HEK293 (cell line): ENCODE data around the gene ZEB2.

Experiments used
- CTCF ChIA-PET: fragments of 350-600 bp; formaldehyde crosslinking; extraction: SDS; loops from one replicate; lab custom pipeline; 2021; ENCODE audit warnings: antibody characterized with exemption; lab: Yijun Ruan, JAX
- POLR2A ChIA-PET: fragments of 300-600 bp; formaldehyde crosslinking; extraction: SDS; loops from one replicate; lab custom pipeline; 2020; ENCODE audit warnings: antibody characterized with exemption, inconsistent platforms; lab: Yijun Ruan, JAX
- H3K27ac ChIP-seq: fragments of 200-500 bp; sonication (Bioruptor generic); 2 replicates; pipeline ENCODE4 v1.5.1; 2014; ENCODE audit warnings: low read depth, low read length, control low read depth, inconsistent platforms; ENCODE audit errors: extremely low read depth
- H3K36me3 ChIP-seq, 2 experiments: fragments of 200-500 bp in 1 of 2; sonication (Bioruptor generic) in 1 of 2; 1 replicate in 1 of 2; 2 replicates in 1 of 2; pipeline ENCODE4 v1.5.1; 2014 to 2017; ENCODE audit warnings: inconsistent platforms in 2 of 2, low read length in 2 of 2; ENCODE audit not compliant: control insufficient read depth in 2 of 2, insufficient read depth in 1 of 2
- H3K4me1 ChIP-seq: fragments of 200-500 bp; sonication (Bioruptor generic); 2 replicates; pipeline ENCODE4 v1.5.1; 2014; ENCODE audit warnings: mild to moderate bottlenecking, low read length, inconsistent platforms; ENCODE audit not compliant: control insufficient read depth, insufficient read depth
- H3K4me3 ChIP-seq: 2 replicates; pipeline ENCODE4 v1.5.1; 2011; ENCODE audit warnings: low read depth, mild to moderate bottlenecking, control low read depth, low read length, moderate library complexity
- H3K9me3 ChIP-seq: fragments of 200-500 bp; sonication (Bioruptor generic); 2 replicates; pipeline ENCODE4 v1.5.1; 2014; ENCODE audit warnings: low read depth, low read length, inconsistent platforms; ENCODE audit not compliant: control insufficient read depth, insufficient read depth
- BCL11A ChIP-seq: fragments of 450-650 bp; formaldehyde crosslinking; IDR thresholded peaks from 2 replicates; pipeline ENCODE4 v1.5.1; 2016; ENCODE audit warnings: low read depth, missing biosample characterization, missing genetic modification characterization
- MEIS1 ChIP-seq: sonication (generic); formaldehyde crosslinking; IDR thresholded peaks from 2 replicates; pipeline ENCODE4 v1.8.1; 2022; ENCODE audit warnings: missing genetic modification reagents, mild to moderate bottlenecking, borderline replicate concordance
- PRDM1 ChIP-seq: fragments of 450-650 bp; formaldehyde crosslinking; IDR thresholded peaks from 2 replicates; pipeline ENCODE4; 2016; ENCODE audit warnings: missing biosample characterization, missing genetic modification characterization
- YY1 ChIP-seq: fragments of 450-650 bp; formaldehyde crosslinking; IDR thresholded peaks from 2 replicates; pipeline ENCODE4 v1.5.1; 2018; ENCODE audit warnings: missing biosample characterization, missing genetic modification characterization
- ZBTB48 ChIP-seq: fragments of 450-650 bp; formaldehyde crosslinking; IDR thresholded peaks from 2 replicates; pipeline ENCODE4 v1.5.1; 2016; ENCODE audit warnings: missing biosample characterization, missing genetic modification characterization
- ZFP3 ChIP-seq: fragments of 450-650 bp; formaldehyde crosslinking; IDR thresholded peaks from 2 replicates; pipeline ENCODE4 v1.5.1; 2016; ENCODE audit warnings: low read depth, missing biosample characterization, missing genetic modification characterization
- ZFP69B ChIP-seq: fragments of 450-650 bp; formaldehyde crosslinking; IDR thresholded peaks from 2 replicates; pipeline ENCODE4 v1.5.1; 2016; ENCODE audit warnings: missing biosample characterization, missing genetic modification characterization
- ZNF350 ChIP-seq: fragments of 450-650 bp; formaldehyde crosslinking; IDR thresholded peaks from 2 replicates; pipeline ENCODE4 v1.5.0; 2017; ENCODE audit warnings: missing biosample characterization, mild to moderate bottlenecking, missing genetic modification characterization
- ZNF416 ChIP-seq: fragments of 450-650 bp; formaldehyde crosslinking; IDR thresholded peaks from 2 replicates; pipeline ENCODE4 v1.5.1; 2016; ENCODE audit warnings: missing biosample characterization, missing genetic modification characterization
- ZNF561 ChIP-seq: fragments of 450-650 bp; IDR thresholded peaks from 2 replicates; pipeline ENCODE4 v1.5.1; 2018; ENCODE audit warnings: missing biosample characterization, missing genetic modification characterization, borderline replicate concordance
- ZNF596 ChIP-seq: fragments of 450-650 bp; IDR thresholded peaks from 2 replicates; pipeline ENCODE4 v1.5.0; 2018; ENCODE audit warnings: missing biosample characterization, mild to moderate bottlenecking, missing genetic modification characterization, moderate library complexity
- ZNF76 ChIP-seq: fragments of 450-650 bp; formaldehyde crosslinking; IDR thresholded peaks from 2 replicates; pipeline ENCODE4; 2016; ENCODE audit warnings: low read depth, missing biosample characterization, missing genetic modification characterization, borderline replicate concordance
- ZNF791 ChIP-seq: fragments of 450-650 bp; formaldehyde crosslinking; IDR thresholded peaks from 2 replicates; pipeline ENCODE4 v1.5.1; 2016; ENCODE audit warnings: missing biosample characterization, missing genetic modification characterization
- ZNF837 ChIP-seq: fragments of 450-650 bp; formaldehyde crosslinking; IDR thresholded peaks from 2 replicates; pipeline ENCODE4 v1.5.1; 2016; ENCODE audit warnings: missing biosample characterization, missing genetic modification characterization
- TF ChIP-seq, protein P1 (sequence below): fragments of 450-650 bp; formaldehyde crosslinking; IDR thresholded peaks from 2 replicates; pipeline ENCODE4 v1.5.1; 2016; ENCODE audit warnings: missing biosample characterization, missing genetic modification characterization
- TF ChIP-seq, protein P2 (sequence below): fragments of 450-650 bp; formaldehyde crosslinking; IDR thresholded peaks from 2 replicates; pipeline ENCODE4 v1.5.1; 2016; ENCODE audit warnings: missing biosample characterization, missing genetic modification characterization
- TF ChIP-seq, protein P3 (sequence below): fragments of 450-650 bp; formaldehyde crosslinking; IDR thresholded peaks from 2 replicates; pipeline ENCODE4 v1.5.1; 2016; ENCODE audit warnings: missing biosample characterization, missing genetic modification characterization
- TF ChIP-seq, protein P4 (sequence below): fragments of 450-650 bp; formaldehyde crosslinking; IDR thresholded peaks from 2 replicates; pipeline ENCODE4 v1.5.1; 2016; ENCODE audit warnings: missing biosample characterization, missing genetic modification characterization
- TF ChIP-seq, protein P5 (sequence below): fragments of 450-650 bp; formaldehyde crosslinking; IDR thresholded peaks from 2 replicates; pipeline ENCODE4 v1.5.1; 2016; ENCODE audit warnings: missing biosample characterization, missing genetic modification characterization
- TF ChIP-seq, protein P6 (sequence below): fragments of 450-650 bp; formaldehyde crosslinking; IDR thresholded peaks from 2 replicates; pipeline ENCODE4 v1.5.1; 2016; ENCODE audit warnings: missing biosample characterization, missing genetic modification characterization

The ZEB2 gene

DNA sequence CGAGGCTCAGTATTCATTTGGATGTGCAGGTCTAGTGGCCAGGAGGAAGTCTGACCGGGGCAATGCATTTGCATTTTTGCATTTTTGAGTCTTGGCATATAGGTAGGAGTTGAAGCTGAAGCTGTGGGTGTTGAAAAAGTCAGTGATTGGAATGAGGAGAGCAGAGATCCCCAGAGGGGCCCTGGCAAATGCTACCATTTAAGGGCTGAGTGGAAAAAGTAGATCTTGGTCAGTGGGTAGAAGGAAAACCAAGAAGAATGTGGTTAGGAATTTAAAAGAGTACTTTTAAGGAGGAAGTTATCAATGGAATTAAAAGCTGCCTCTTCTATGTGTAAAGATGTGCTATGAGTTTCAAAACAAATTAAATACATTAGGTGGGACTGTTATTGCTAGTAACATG, 143.0 kb downstream of the ZEB2 start (continued):
- TF ChIP-seq, protein P1, sequence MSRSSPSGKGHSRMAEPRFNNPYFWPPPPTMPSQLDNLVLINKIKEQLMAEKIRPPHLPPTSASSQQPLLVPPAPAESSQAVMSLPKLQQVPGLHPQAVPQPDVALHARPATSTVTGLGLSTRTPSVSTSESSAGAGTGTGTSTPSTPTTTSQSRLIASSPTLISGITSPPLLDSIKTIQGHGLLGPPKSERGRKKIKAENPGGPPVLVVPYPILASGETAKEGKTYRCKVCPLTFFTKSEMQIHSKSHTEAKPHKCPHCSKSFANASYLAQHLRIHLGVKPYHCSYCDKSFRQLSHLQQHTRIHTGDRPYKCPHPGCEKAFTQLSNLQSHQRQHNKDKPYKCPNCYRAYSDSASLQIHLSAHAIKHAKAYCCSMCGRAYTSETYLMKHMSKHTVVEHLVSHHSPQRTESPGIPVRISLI (tag by site-specific recombination), result no peak
- no peak for TF ChIP-seq ZNF596
- TF ChIP-seq, protein P2, sequence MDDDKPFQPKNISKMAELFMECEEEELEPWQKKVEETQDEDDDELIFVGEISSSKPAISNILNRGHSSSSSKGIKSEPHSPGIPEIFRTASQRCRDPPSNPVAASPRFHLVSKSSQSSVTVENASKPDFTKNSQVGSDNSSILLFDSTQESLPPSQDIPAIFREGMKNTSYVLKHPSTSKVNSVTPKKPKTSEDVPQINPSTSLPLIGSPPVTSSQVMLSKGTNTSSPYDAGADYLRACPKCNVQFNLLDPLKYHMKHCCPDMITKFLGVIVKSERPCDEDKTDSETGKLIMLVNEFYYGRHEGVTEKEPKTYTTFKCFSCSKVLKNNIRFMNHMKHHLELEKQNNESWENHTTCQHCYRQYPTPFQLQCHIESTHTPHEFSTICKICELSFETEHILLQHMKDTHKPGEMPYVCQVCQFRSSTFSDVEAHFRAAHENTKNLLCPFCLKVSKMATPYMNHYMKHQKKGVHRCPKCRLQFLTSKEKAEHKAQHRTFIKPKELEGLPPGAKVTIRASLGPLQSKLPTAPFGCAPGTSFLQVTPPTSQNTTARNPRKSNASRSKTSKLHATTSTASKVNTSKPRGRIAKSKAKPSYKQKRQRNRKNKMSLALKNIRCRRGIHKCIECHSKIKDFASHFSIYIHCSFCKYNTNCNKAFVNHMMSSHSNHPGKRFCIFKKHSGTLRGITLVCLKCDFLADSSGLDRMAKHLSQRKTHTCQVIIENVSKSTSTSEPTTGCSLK (tag by site-specific recombination), result no peak

DNA sequence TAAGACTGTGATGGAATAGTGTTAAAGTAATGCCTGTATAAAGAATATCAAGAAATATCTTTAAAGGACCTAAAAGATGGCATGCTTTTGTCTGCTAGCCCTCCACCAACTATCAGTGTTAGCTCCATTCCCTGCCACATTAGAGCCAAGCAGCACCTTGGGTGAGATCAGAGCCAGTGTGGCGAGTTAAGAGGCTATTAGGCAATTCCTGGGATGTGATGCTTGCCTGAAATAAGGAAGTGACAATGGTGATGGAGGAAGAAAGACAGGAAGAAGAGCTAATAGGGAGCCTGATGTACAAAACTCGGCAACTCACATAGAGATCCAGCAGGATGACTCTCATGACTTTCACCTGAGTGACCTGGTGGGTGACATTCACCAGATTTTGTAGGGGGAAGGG, 143.5 kb downstream of the ZEB2 start:
- Histone ChIP-seq H3K9me3 (no peaks in the 10 kb centered on the region), H3K4me3 (no peak overlapping the region), H3K36me3 (no peaks in the 10 kb centered on the region), H3K27ac (no peak overlapping the region), H3K4me1 (peaks cover 6% of the 10 kb centered on the region; the same call in 1 of the 2 replicates)
- ChIA-PET CTCF (no interaction called here), POLR2A (no interaction called here)
- TF ChIP-seq PRDM1 (tag by site-specific recombination) (no peak), ZNF416 (tag by site-specific recombination) (no peak), ZBTB48 (tag by site-specific recombination) (no peak), ZNF561 (tag by site-specific recombination) (no peak), ZFP69B (no peak), ZFP3 (tag by site-specific recombination) (no peak), ZNF791 (no peak), ZNF350 (tag by site-specific recombination) (no peak), ZNF837 (tag by site-specific recombination) (no peak), BCL11A (tag by site-specific recombination) (no peak), MEIS1 (CRISPR knock-in tag) (no peak), ZNF76 (tag by site-specific recombination) (no peak), YY1 (tag by site-specific recombination) (no peak)
- TF ChIP-seq, protein P3, sequence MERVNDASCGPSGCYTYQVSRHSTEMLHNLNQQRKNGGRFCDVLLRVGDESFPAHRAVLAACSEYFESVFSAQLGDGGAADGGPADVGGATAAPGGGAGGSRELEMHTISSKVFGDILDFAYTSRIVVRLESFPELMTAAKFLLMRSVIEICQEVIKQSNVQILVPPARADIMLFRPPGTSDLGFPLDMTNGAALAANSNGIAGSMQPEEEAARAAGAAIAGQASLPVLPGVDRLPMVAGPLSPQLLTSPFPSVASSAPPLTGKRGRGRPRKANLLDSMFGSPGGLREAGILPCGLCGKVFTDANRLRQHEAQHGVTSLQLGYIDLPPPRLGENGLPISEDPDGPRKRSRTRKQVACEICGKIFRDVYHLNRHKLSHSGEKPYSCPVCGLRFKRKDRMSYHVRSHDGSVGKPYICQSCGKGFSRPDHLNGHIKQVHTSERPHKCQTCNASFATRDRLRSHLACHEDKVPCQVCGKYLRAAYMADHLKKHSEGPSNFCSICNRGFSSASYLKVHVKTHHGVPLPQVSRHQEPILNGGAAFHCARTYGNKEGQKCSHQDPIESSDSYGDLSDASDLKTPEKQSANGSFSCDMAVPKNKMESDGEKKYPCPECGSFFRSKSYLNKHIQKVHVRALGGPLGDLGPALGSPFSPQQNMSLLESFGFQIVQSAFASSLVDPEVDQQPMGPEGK, result no peak
- TF ChIP-seq, protein P4, sequence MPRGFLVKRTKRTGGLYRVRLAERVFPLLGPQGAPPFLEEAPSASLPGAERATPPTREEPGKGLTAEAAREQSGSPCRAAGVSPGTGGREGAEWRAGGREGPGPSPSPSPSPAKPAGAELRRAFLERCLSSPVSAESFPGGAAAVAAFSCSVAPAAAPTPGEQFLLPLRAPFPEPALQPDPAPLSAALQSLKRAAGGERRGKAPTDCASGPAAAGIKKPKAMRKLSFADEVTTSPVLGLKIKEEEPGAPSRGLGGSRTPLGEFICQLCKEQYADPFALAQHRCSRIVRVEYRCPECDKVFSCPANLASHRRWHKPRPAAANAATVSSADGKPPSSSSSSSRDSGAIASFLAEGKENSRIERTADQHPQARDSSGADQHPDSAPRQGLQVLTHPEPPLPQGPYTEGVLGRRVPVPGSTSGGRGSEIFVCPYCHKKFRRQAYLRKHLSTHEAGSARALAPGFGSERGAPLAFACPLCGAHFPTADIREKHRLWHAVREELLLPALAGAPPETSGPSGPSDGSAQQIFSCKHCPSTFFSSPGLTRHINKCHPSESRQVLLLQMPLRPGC (tag by site-specific recombination), result no peak
- TF ChIP-seq, protein P5, sequence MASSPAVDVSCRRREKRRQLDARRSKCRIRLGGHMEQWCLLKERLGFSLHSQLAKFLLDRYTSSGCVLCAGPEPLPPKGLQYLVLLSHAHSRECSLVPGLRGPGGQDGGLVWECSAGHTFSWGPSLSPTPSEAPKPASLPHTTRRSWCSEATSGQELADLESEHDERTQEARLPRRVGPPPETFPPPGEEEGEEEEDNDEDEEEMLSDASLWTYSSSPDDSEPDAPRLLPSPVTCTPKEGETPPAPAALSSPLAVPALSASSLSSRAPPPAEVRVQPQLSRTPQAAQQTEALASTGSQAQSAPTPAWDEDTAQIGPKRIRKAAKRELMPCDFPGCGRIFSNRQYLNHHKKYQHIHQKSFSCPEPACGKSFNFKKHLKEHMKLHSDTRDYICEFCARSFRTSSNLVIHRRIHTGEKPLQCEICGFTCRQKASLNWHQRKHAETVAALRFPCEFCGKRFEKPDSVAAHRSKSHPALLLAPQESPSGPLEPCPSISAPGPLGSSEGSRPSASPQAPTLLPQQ (tag by site-specific recombination), result no peak
- TF ChIP-seq, protein P6, sequence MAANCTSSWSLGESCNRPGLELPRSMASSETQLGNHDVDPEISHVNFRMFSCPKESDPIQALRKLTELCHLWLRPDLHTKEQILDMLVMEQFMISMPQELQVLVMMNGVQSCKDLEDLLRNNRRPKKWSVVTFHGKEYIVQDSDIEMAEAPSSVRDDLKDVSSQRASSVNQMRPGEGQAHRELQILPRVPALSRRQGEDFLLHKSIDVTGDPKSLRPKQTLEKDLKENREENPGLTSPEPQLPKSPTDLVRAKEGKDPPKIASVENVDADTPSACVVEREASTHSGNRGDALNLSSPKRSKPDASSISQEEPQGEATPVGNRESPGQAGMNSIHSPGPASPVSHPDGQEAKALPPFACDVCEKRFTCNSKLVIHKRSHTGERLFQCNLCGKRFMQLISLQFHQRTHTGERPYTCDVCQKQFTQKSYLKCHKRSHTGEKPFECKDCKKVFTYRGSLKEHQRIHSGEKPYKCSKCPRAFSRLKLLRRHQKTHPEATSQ, result no peak
